ENCODE data around the gene ZNRF1. TPM values are rescaled to one million over a fixed set of nuclear protein-coding genes. Genes with fewer than 3 reads are reported as not detected.

Gene ZNRF1
- polyA plus RNA-seq, 1 experiment: 24.1 TPM

- no peak for DNase-seq (ENCODE audit: low read depth)
- CTCF ChIA-PET: interaction anchor here (0.9 to 2.0 kb wide), 3 partner anchors 8 to 106 kb away, joined by 3 to 7 read pairs (median 5); partner anchors contain the start of gene ZNRF1
- POLR2A ChIA-PET: no interaction called here
- Histone ChIP-seq H3K27me3 (ENCODE audit: control insufficient read depth, insufficient read depth, low read length) (no peaks in the 10 kb centered on the region), H3K36me3 (ENCODE audit: control insufficient read depth, insufficient read depth, low read length) (no peaks in the 10 kb centered on the region), H3K4me3 (ENCODE audit: low read depth, low read length) (no peak overlapping the region)
- TF ChIP-seq CTCF (IDR thresholded peaks at IDR 0.05; ENCODE audit: insufficient read depth, low read depth, low read length): no peak
These were observed 106.0 kb downstream of the ZNRF1 start for GRCh38 chr16:75104836-75105235.

- no peak overlapping the region for H3K4me3 ChIP-seq (ENCODE audit: low read depth, low read length)
- DNase-seq (ENCODE audit: low read depth): no peak
- CTCF ChIA-PET: interaction anchor here (0.9 to 2.0 kb wide), 3 partner anchors 8 to 107 kb away, joined by 3 to 7 read pairs (median 5); partner anchors contain the start of gene ZNRF1
- POLR2A ChIA-PET: no interaction called here
- TF ChIP-seq CTCF (IDR thresholded peaks at IDR 0.05; ENCODE audit: insufficient read depth, low read depth, low read length): no peak
- H3K27me3 ChIP-seq (ENCODE audit: control insufficient read depth, insufficient read depth, low read length): no peaks in the 10 kb centered on the region
- no peaks in the 10 kb centered on the region for H3K36me3 ChIP-seq (ENCODE audit: control insufficient read depth, insufficient read depth, low read length)
These were observed 106.7 kb downstream of the ZNRF1 start for GRCh38 chr16:75105306-75106061.

GRCh38 chr16:75106351-75107274 lies 107.8 kb downstream of the ZNRF1 start:
- ChIA-PET CTCF (interaction anchor here (1.9 to 8.0 kb wide), 3 partner anchors 9 to 111 kb away, joined by 5 to 199 read pairs (median 7); partner anchors contain the start of gene ZNRF1), POLR2A (no interaction called here)
- DNase-seq (ENCODE audit: low read depth): no peak
- no peak for TF ChIP-seq CTCF (IDR thresholded peaks at IDR 0.05; ENCODE audit: insufficient read depth, low read depth, low read length)
- Histone ChIP-seq H3K36me3 (ENCODE audit: control insufficient read depth, insufficient read depth, low read length) (no peaks in the 10 kb centered on the region), H3K4me3 (ENCODE audit: low read depth, low read length) (no peak overlapping the region), H3K27me3 (ENCODE audit: control insufficient read depth, insufficient read depth, low read length) (no peaks in the 10 kb centered on the region)

GRCh38 chr16:75107505-75107904 lies 108.7 kb downstream of the ZNRF1 start:
- H3K27me3 ChIP-seq (ENCODE audit: control insufficient read depth, insufficient read depth, low read length): no peaks in the 10 kb centered on the region
- no peak for DNase-seq (ENCODE audit: low read depth)
- no peak for TF ChIP-seq CTCF (IDR thresholded peaks at IDR 0.05; ENCODE audit: insufficient read depth, low read depth, low read length)
- H3K36me3 ChIP-seq (ENCODE audit: control insufficient read depth, insufficient read depth, low read length): no peaks in the 10 kb centered on the region
- no peak overlapping the region for H3K4me3 ChIP-seq (ENCODE audit: low read depth, low read length)
- ChIA-PET POLR2A (no interaction called here), CTCF (interaction anchor here (1.7 to 8.0 kb wide), 2 partner anchors 96 to 112 kb away, joined by 5 to 199 read pairs; partner anchors contain the start of gene ZNRF1)
